HG02678 (cell line): ENCODE results near the gene SND1.

Experiments used
- ATAC-seq: cut with Tn5 transposase; IDR thresholded peaks from one replicate; pipeline ENCODE4 v1.9.1; 2021; ENCODE audit warnings: mild to moderate bottlenecking, moderate library complexity; ENCODE audit not compliant: unreplicated experiment

Gene SND1

GRCh38 chr7:128076196-128076795 is 424.3 kb downstream of the SND1 start:
- ATAC-seq = no peak

DNA sequence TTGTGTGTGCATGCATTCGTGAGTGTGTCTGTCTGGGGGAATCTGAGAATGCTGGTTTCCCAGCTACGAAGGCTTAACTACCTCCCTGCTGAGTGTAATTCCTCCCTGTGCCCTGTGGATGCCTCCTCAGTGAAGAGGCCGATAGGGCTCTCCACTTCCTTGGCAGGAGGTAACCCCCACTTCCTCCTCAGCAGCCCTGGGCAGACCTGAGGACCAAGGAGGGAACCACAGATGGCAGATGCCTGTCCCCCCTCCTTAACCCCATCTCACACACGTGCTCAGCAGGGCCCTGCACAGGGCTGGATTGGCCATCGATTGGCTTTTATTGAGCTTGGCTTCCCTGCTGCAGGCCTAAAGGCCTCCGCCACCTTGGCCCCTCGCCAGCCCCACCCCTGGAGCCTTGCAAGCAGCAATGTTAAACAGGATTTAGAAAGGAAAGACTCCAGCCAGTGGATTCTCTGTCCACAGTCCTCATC is 424.8 kb downstream of the SND1 start:
- no peak for ATAC-seq

DNA sequence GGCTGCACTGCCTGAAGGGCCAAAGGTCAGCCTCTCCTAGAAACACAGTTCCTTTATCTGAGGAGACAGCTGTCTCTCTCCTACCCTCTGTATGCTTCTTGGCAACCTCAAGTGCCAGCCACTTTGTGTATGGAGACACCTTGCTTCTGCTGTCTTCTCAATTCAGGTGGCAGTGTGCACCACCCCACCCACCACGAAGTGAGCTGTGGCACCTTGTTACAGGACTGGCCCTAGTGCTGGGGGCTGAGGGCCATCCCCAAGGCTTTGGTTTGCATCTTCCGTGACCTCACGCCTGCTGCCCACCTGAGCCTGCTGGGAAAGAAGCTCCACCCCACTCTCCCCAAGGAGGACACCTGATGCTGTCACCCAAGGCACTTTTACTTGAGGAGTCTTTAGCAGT is 426.3 kb downstream of the SND1 start:
- ATAC-seq = no peak

DNA sequence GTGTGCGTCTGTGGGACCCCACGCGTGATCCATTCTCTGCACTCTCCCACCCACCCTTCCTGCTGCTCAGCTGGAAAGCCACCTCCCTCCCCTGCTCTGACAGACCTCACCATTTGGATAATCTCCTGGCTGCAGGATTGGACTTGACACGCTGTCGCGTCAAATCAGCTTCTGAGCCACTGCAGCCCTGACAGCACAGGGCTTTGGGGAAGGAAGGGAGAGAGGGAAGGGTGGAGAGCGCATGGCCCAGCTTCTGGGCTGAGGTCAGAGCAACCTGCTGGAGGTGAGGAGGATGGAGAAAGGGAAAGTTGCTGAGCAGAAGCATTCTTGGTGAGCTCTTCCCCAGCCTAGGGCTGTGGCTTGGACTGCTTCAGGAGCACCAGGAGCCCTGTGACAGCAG is 428.2 kb downstream of the SND1 start:
- no peak for ATAC-seq

DNA sequence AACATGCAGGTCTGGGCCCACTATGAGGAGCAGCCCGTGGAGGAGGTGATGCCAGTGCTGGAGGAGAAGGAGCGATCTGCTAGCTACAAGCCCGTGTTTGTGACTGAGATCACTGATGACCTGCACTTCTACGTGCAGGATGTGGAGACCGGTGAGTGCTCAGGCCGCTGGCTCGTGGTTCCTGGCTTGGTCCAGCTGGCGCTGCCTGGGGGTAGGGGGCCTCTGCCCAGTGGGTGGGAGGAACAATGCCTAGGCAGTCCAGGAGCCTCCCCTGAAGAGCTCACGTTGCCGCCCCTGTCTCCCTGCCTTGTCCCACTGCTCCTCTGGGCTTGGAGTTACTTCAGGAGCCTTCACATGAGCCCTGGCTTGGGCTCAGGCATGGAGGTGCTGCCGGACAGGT is 429.4 kb downstream of the SND1 start:
- ATAC-seq = no peak

- ATAC-seq = no peak
Observed at GRCh38 chr7:128081808-128082207, 429.8 kb downstream of the SND1 start.

DNA sequence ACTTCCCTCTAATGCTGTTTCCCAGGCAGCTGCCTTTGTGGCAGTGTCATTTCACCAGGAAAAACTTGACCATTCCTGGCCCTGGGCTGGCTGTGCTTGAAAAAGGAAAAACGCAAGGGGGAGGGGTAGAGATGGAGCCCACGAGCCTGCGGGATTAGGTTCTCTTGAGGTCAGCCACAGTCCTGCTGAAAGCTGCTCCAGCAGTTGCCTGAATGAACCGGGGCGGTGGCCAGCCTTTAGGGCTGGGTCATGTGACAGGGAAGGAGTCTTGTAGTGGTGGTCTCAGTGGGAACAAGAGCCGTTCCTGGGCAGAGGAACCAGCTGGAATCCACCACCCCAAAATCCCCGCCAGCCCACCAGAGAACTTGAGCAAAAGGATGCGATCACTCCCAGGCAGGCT is 430.4 kb downstream of the SND1 start:
- ATAC-seq = no peak

- ATAC-seq = no peak
Observed at GRCh38 chr7:128084896-128085608, 433.1 kb downstream of the SND1 start.

GRCh38 chr7:128090492-128090891 is 438.5 kb downstream of the SND1 start:
- ATAC-seq = no peak

- ATAC-seq = no peak
Observed at GRCh38 chr7:128091106-128091505, 439.1 kb downstream of the SND1 start.

DNA sequence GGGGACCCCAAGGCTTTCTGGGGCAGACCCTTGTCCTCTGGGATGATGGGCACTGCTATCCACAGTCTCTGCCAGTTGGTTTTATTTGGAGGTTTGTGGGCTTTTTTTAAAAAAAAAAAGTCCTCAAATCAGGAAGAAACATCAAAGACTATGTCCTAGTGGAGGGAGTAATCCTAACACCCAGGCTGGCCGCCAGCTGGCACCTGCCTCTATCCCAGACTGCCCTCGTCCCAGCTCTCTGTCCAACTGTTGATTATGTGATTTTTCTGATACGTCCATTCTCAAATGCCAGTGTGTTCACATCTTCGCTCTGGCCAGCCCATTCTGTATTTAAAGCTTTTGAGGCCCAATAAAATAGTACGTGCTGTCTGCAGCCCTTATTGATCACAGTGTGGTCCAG is 440.2 kb downstream of the SND1 start:
- no peak for ATAC-seq

DNA sequence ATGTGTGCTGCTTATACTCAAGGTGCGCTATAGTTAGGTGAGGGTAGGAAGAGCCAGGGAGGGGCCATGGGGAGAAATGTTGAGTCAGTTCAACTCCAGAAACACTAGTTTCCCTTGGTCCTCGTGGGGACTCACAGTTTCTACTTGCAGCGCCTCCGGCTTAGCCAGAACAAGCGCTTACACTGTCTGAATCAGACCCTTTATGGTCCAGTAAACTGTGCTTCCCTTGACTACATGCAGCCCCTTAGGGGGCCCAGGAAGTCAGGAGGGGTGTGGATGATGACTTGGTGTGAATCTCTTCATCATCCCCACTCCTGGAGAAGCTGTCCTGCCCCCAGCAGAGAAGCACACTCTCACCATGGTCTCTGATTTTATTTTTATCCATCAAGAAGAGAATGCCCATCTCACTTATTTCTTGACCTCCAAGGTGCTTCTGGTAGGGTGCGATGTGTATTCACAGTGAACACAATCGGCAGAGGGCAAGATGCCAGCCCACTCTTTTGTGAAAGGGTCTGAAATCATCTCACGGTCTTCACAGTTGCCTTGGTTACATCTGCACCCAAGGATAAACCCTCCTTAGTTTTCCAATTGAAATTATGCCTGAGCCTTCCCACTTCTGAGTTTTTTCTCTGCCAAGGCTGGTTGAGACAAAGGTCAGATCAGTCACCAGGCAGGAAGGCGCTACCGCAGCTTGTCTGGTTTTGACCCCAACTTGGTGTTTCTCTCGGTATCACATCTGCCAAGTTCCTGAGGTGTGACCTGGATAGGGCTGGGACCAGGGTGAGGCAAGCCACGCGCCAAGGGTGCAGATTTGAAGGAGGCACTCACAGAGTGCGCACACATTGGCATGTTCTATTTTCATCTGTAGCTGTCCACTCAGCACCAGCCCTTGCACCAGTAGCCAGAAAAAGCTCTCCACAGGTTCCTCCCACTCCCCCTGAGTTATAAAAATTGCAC is 441.9 kb downstream of the SND1 start:
- no peak for ATAC-seq

DNA sequence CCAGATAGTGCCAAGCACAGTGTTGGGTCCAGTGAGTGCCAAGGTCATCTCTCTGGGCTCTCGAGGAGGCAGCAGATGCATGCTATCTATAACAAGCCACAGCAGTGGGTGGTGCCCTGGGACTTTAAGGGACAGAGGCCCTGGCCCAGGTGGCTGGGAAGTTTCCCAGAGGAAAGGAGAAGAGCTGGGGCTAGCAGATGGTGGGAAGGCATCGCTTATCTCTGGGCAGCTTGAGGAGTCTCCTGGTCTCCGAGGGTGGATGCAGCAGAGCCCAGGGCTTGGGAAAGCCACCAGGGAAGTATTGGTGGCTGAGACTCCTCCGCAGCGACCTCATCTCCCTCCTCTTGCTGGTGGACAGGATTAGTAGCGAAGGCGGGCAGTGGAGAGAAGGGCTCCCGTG is 442.7 kb downstream of the SND1 start:
- ATAC-seq = no peak

DNA sequence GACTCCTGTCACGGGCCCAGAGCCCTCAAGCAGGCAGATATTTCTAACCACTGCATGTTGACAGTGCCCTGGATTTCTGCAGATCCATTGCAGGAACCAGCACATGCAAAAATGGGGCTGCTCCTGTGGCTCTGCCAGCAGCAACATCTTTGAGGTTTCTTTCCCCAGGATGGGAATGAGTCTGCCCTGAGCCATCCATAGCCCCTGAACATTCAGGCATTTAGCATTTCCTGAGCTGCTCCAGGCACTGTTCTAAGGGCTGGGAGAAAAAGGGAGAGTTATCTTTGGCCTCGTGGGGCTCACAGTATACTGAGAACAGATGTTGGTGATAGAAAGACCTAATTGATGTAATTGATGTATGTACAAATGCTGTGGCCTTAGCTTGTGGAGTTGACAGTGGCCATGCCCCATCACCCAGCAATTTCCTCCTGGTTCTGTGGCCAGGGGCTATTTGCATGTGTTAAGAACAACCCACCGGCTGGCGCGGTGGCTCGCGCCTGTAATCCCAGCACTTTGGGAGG is 445.3 kb downstream of the SND1 start:
- ATAC-seq = no peak

- no peak for ATAC-seq
Observed at GRCh38 chr7:128098629-128099028, 446.6 kb downstream of the SND1 start.

- no peak for ATAC-seq
Observed at GRCh38 chr7:128099204-128099671, 447.2 kb downstream of the SND1 start.

GRCh38 chr7:128100225-128100948 is 448.4 kb downstream of the SND1 start:
- ATAC-seq = no peak

DNA sequence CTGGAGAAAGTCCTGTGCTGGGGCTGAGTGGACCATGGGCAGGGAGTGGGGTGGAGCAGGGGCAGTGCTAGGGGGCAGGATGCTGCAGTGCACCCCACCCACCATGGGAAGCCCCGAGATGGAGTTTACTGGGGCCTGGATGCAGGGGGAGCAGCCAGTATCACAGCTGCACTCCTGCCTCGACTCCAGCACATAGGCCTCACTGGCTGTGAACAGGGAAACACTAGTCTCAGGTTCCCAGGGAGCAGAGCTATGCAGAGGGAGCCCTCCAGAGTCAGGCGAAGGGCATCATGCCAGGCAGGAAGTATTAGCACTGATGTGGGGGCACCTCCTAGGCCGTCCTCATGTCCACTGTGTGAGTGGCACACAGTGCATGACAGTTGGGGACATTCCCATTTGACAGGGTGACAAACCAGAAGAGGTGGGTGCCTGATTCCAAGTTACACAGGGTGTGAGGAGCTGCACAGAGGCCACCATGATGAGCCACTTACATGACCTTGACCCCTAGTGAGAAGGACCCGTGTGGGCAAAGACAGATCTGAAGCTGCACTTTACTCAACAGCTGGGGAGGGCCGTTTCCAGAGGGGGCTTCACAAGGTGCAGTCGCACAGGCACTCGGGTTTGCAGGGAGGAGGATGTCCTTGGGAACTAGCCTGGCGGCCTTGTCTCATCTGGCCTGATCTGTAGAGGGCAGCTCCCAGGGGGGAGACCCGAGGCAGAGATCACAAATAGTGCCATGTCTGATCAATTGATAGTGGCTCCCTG is 449.1 kb downstream of the SND1 start:
- no peak for ATAC-seq

- ATAC-seq = no peak
Observed at GRCh38 chr7:128102490-128103291, 450.7 kb downstream of the SND1 start.
